GM23338 (cell line): ENCODE results near the gene RINL. TPM values are rescaled to one million over a fixed set of nuclear protein-coding genes. Genes with fewer than 3 reads are reported as not detected.

ENCODE experiments used
- ATAC-seq: fragments of 200-7000 bp; cut with Tn5 transposase; 3 replicates; pipeline ENCODE4 v1.9.1; 2020
- DNase-seq: peaks from one replicate; pipeline ENCODE4 v3.0.0-alpha.2; 2015; ENCODE audit warnings: low spot score
- H2AFZ ChIP-seq: fragments of 200-600 bp; sonication (generic); 2 replicates; pipeline ENCODE4 v1.8.0; 2016; ENCODE audit warnings: antibody characterized with exemption, mild to moderate bottlenecking, moderate library complexity
- H3F3A ChIP-seq: fragments of 200-600 bp; sonication (generic); replicated peaks from 2 replicates; pipeline ENCODE4 v1.8.0; 2017; ENCODE audit warnings: antibody characterized with exemption, mixed run types, low read depth
- H3K27ac ChIP-seq: fragments of 200-600 bp; sonication (generic); 2 replicates; pipeline ENCODE4 v1.6.1; 2016; ENCODE audit warnings: low read depth
- H3K27me3 ChIP-seq: fragments of 200-600 bp; sonication (generic); 2 replicates; pipeline ENCODE4 v1.8.0; 2016; ENCODE audit warnings: mild to moderate bottlenecking, mixed run types, moderate library complexity; ENCODE audit not compliant: insufficient read depth
- H3K36me3 ChIP-seq: fragments of 200-600 bp; sonication (generic); 2 replicates; pipeline ENCODE4 v1.8.0; 2016; ENCODE audit warnings: mild to moderate bottlenecking; ENCODE audit not compliant: insufficient read depth
- H3K4me1 ChIP-seq: fragments of 200-600 bp; sonication (generic); 2 replicates; pipeline ENCODE4 v1.8.0; 2016; ENCODE audit warnings: mild to moderate bottlenecking, moderate library complexity; ENCODE audit not compliant: insufficient read depth
- H3K4me2 ChIP-seq: fragments of 200-600 bp; sonication (generic); 2 replicates; pipeline ENCODE4 v1.7.1; 2017; ENCODE audit warnings: mixed run types
- H3K4me3 ChIP-seq: fragments of 200-600 bp; sonication (generic); 2 replicates; pipeline ENCODE4 v1.6.1; 2016; ENCODE audit warnings: mixed run types
- H3K79me2 ChIP-seq: fragments of 200-600 bp; sonication (generic); replicated peaks from 2 replicates; pipeline ENCODE4 v1.8.0; 2017; ENCODE audit warnings: mild to moderate bottlenecking; ENCODE audit not compliant: insufficient read depth
- H3K9me2 ChIP-seq: fragments of 200-600 bp; sonication (generic); 2 replicates; pipeline ENCODE4 v1.8.0; 2017; ENCODE audit not compliant: insufficient read depth
- H4K20me1 ChIP-seq: fragments of 200-600 bp; sonication (generic); replicated peaks from 2 replicates; pipeline ENCODE4 v1.8.0; 2017; ENCODE audit warnings: mild to moderate bottlenecking; ENCODE audit not compliant: insufficient read depth
- H3K27ac Mint-ChIP-seq: 2 replicates; pipeline ENCODE4 v1.8.0; 2020; ENCODE audit warnings: inconsistent platforms, mild to moderate bottlenecking, moderate library complexity, mixed read lengths
- H3K27me3 Mint-ChIP-seq: 3 replicates; pipeline ENCODE4 v1.8.0; 2022; ENCODE audit warnings: low read depth, mild to moderate bottlenecking, moderate library complexity, mixed read lengths, inconsistent platforms; ENCODE audit not compliant: insufficient read depth, poor library complexity
- H3K36me3 Mint-ChIP-seq: 3 replicates; pipeline ENCODE4 v1.8.0; 2021; ENCODE audit warnings: low read depth, mild to moderate bottlenecking, inconsistent platforms, moderate library complexity, mixed read lengths
- H3K4me1 Mint-ChIP-seq: 3 replicates; pipeline ENCODE4 v1.8.0; 2020; ENCODE audit warnings: mild to moderate bottlenecking, inconsistent platforms, mixed read lengths
- H3K4me3 Mint-ChIP-seq: 3 replicates; pipeline ENCODE4 v1.8.0; 2021; ENCODE audit warnings: moderate library complexity, mild to moderate bottlenecking, inconsistent platforms, mixed read lengths
- H3K9me3 Mint-ChIP-seq: 3 replicates; pipeline ENCODE4 v1.8.0; 2020; ENCODE audit warnings: moderate library complexity, mild to moderate bottlenecking, inconsistent platforms, mixed read lengths
- CREB1 ChIP-seq: fragments of 250-450 bp; sonication (Bioruptor Pico); IDR thresholded peaks from 2 replicates; pipeline ENCODE4 v1.5.0; 2020; ENCODE audit warnings: low read depth, mild to moderate bottlenecking, moderate library complexity
- EZH2phosphoT487 ChIP-seq: fragments of 200-600 bp; sonication (generic); IDR thresholded peaks from one replicate; pipeline ENCODE4 v1.8.1; 2018; ENCODE audit warnings: antibody characterized with exemption; ENCODE audit not compliant: unreplicated experiment
- JUNB ChIP-seq: IDR thresholded peaks from one replicate; pipeline ENCODE4 v1.6.1; 2016; ENCODE audit warnings: antibody characterized with exemption; ENCODE audit not compliant: unreplicated experiment
- NANOG ChIP-seq: IDR thresholded peaks from 2 replicates; pipeline ENCODE4 v1.6.1; 2016; ENCODE audit warnings: antibody characterized with exemption, borderline replicate concordance
- POLR2AphosphoS5 ChIP-seq: IDR thresholded peaks from 2 replicates; pipeline ENCODE4 v1.6.1; 2016; ENCODE audit warnings: antibody characterized with exemption, low read depth
- STAT1 ChIP-seq: IDR thresholded peaks from one replicate; pipeline ENCODE4 v1.6.1; 2016; ENCODE audit warnings: antibody characterized with exemption; ENCODE audit not compliant: unreplicated experiment
- ZNF331 ChIP-seq: fragments of 250-450 bp; sonication (Bioruptor Pico); IDR thresholded peaks from 2 replicates; pipeline ENCODE4 v1.5.0; 2020; ENCODE audit warnings: low read depth, mild to moderate bottlenecking, moderate library complexity
- polyA plus RNA-seq: library from polyadenylated mRNA; unstranded; fragments of >200 nt; fragmentation: Nextera tagmentation; extraction: Ambion mirVana; gene quantifications from 2 replicates; pipeline ENCODE4 v1.2.1, GENCODE V29; 2016
- total RNA-seq: library from RNA; depleted of rRNA; stranded (reverse); fragments of >200 nt; shearing (Covaris generic); gene quantifications from 2 replicates; pipeline ENCODE4 v1.2.3, GENCODE V29; 2014
- TF ChIP-seq, protein P1 (sequence below): fragments of 250-450 bp; sonication (Bioruptor Pico); IDR thresholded peaks from 2 replicates; pipeline ENCODE4 v1.5.0; 2020; ENCODE audit warnings: mild to moderate bottlenecking, moderate library complexity
- TF ChIP-seq, protein P2 (sequence below): IDR thresholded peaks from one replicate; pipeline ENCODE4 v1.6.1; 2018; ENCODE audit warnings: antibody characterized with exemption; ENCODE audit not compliant: unreplicated experiment

Gene RINL
- total and polyA plus RNA-seq, 2 experiments from 2014 or later = 11.2 to 21.4 TPM

DNA sequence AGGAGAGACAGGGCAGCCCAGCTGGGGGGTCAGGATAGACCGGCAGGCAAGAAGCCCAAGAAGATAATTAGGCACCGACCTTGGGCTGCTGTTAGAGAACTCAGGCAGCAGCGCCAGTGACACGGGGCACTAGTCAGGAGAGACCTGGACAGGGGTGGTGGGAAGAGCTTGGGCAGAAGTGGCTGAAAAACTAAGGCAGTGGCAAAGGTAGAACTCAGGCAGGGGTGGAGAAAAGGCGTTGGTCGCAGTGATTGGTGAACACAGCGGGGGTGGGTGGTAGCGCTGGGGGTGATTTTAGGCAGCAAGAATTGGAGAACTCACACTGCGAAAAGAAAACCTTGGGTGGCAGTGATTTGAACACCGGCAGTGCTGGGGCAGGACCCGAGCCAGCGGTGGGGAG, 29.6 kb upstream of the RINL start:
- TF ChIP-seq ZNF331 (CRISPR knock-in tag) = no peak
- TF ChIP-seq NANOG = no peak
- TF ChIP-seq STAT1 = no peak
- TF ChIP-seq, protein P1, sequence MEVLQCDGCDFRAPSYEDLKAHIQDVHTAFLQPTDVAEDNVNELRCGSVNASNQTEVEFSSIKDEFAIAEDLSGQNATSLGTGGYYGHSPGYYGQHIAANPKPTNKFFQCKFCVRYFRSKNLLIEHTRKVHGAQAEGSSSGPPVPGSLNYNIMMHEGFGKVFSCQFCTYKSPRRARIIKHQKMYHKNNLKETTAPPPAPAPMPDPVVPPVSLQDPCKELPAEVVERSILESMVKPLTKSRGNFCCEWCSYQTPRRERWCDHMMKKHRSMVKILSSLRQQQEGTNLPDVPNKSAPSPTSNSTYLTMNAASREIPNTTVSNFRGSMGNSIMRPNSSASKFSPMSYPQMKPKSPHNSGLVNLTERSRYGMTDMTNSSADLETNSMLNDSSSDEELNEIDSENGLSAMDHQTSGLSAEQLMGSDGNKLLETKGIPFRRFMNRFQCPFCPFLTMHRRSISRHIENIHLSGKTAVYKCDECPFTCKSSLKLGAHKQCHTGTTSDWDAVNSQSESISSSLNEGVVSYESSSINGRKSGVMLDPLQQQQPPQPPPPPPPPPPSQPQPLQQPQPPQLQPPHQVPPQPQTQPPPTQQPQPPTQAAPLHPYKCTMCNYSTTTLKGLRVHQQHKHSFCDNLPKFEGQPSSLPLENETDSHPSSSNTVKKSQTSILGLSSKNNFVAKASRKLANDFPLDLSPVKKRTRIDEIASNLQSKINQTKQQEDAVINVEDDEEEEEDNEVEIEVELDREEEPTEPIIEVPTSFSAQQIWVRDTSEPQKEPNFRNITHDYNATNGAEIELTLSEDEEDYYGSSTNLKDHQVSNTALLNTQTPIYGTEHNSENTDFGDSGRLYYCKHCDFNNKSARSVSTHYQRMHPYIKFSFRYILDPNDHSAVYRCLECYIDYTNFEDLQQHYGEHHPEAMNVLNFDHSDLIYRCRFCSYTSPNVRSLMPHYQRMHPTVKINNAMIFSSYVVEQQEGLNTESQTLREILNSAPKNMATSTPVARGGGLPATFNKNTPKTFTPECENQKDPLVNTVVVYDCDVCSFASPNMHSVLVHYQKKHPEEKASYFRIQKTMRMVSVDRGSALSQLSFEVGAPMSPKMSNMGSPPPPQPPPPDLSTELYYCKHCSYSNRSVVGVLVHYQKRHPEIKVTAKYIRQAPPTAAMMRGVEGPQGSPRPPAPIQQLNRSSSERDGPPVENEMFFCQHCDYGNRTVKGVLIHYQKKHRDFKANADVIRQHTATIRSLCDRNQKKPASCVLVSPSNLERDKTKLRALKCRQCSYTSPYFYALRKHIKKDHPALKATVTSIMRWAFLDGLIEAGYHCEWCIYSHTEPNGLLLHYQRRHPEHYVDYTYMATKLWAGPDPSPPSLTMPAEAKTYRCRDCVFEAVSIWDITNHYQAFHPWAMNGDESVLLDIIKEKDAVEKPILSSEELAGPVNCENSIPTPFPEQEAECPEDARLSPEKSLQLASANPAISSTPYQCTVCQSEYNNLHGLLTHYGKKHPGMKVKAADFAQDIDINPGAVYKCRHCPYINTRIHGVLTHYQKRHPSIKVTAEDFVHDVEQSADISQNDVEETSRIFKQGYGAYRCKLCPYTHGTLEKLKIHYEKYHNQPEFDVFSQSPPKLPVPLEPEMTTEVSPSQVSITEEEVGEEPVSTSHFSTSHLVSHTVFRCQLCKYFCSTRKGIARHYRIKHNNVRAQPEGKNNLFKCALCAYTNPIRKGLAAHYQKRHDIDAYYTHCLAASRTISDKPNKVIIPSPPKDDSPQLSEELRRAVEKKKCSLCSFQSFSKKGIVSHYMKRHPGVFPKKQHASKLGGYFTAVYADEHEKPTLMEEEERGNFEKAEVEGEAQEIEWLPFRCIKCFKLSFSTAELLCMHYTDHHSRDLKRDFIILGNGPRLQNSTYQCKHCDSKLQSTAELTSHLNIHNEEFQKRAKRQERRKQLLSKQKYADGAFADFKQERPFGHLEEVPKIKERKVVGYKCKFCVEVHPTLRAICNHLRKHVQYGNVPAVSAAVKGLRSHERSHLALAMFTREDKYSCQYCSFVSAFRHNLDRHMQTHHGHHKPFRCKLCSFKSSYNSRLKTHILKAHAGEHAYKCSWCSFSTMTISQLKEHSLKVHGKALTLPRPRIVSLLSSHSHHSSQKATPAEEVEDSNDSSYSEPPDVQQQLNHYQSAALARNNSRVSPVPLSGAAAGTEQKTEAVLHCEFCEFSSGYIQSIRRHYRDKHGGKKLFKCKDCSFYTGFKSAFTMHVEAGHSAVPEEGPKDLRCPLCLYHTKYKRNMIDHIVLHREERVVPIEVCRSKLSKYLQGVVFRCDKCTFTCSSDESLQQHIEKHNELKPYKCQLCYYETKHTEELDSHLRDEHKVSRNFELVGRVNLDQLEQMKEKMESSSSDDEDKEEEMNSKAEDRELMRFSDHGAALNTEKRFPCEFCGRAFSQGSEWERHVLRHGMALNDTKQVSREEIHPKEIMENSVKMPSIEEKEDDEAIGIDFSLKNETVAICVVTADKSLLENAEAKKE (CRISPR knock-in tag) = no peak
- H4K20me1 ChIP-seq = no peaks in the 10 kb centered on the region
- no peaks in the 10 kb centered on the region for H3K9me2 ChIP-seq
- Mint-ChIP-seq H3K9me3 (no peaks in the 10 kb centered on the region), H3K27ac (no peak overlapping the region), H3K27me3 (peaks cover 8% of the 10 kb centered on the region), H3K4me3 (no peak overlapping the region; the same call in 2 of the 3 replicates), H3K4me1 (peaks cover 6% of the 10 kb centered on the region; the same call in 2 of the 3 replicates), H3K36me3 (peaks cover 27% of the 10 kb centered on the region)
- peaks cover 5% of the 10 kb centered on the region for H3K4me1 ChIP-seq
- no peak overlapping the region for H2AFZ ChIP-seq
- no peak for DNase-seq
- ATAC-seq = no peak
- no peak overlapping the region for H3K4me3 ChIP-seq
- no peaks in the 10 kb centered on the region for H3F3A ChIP-seq
- peaks cover 1% of the 10 kb centered on the region; the same call in 1 of the 2 replicates for H3K79me2 ChIP-seq
- no peaks in the 10 kb centered on the region; the same call in 1 of the 2 replicates for H3K36me3 ChIP-seq
- H3K27ac ChIP-seq = no peak overlapping the region
- H3K4me2 ChIP-seq = no peak overlapping the region
- H3K27me3 ChIP-seq = 0 out of 2 replicates have a peak, but pooled peaks cover 4% of the 10 kb centered on the region

DNA sequence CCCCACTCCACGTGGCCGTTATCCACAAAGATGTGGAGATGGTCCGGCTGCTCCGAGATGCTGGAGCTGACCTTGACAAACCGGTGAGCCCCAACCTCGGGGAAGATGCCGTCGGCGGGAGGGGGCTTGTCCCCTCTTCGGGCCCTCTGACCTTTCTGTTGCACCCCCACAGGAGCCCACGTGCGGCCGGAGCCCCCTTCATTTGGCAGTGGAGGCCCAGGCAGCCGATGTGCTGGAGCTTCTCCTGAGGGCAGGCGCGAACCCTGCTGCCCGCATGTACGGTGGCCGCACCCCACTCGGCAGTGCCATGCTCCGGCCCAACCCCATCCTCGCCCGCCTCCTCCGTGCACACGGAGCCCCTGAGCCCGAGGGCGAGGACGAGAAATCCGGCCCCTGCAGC, 29.2 kb upstream of the RINL start:
- Histone ChIP-seq H3F3A (no peaks in the 10 kb centered on the region), H4K20me1 (no peaks in the 10 kb centered on the region), H3K4me1 (peaks cover 5% of the 10 kb centered on the region), H2AFZ (no peak overlapping the region), H3K79me2 (peaks cover 4% of the 10 kb centered on the region), H3K4me3 (no peak overlapping the region), H3K4me2 (no peak overlapping the region), H3K27ac (no peak overlapping the region), H3K27me3 (0 out of 2 replicates have a peak, but pooled peaks cover 1% of the 10 kb centered on the region), H3K36me3 (no peaks in the 10 kb centered on the region; the same call in 1 of the 2 replicates), H3K9me2 (no peaks in the 10 kb centered on the region)
- H3K36me3 Mint-ChIP-seq = peaks cover 27% of the 10 kb centered on the region
- no peak for ATAC-seq
- peaks cover 4% of the 10 kb centered on the region for H3K27me3 Mint-ChIP-seq
- no peaks in the 10 kb centered on the region for H3K9me3 Mint-ChIP-seq
- H3K27ac Mint-ChIP-seq = no peak overlapping the region
- DNase-seq = no peak
- no peak overlapping the region for H3K4me3 Mint-ChIP-seq
- H3K4me1 Mint-ChIP-seq = peaks cover 6% of the 10 kb centered on the region; the same call in 2 of the 3 replicates
- TF ChIP-seq, protein P2, sequence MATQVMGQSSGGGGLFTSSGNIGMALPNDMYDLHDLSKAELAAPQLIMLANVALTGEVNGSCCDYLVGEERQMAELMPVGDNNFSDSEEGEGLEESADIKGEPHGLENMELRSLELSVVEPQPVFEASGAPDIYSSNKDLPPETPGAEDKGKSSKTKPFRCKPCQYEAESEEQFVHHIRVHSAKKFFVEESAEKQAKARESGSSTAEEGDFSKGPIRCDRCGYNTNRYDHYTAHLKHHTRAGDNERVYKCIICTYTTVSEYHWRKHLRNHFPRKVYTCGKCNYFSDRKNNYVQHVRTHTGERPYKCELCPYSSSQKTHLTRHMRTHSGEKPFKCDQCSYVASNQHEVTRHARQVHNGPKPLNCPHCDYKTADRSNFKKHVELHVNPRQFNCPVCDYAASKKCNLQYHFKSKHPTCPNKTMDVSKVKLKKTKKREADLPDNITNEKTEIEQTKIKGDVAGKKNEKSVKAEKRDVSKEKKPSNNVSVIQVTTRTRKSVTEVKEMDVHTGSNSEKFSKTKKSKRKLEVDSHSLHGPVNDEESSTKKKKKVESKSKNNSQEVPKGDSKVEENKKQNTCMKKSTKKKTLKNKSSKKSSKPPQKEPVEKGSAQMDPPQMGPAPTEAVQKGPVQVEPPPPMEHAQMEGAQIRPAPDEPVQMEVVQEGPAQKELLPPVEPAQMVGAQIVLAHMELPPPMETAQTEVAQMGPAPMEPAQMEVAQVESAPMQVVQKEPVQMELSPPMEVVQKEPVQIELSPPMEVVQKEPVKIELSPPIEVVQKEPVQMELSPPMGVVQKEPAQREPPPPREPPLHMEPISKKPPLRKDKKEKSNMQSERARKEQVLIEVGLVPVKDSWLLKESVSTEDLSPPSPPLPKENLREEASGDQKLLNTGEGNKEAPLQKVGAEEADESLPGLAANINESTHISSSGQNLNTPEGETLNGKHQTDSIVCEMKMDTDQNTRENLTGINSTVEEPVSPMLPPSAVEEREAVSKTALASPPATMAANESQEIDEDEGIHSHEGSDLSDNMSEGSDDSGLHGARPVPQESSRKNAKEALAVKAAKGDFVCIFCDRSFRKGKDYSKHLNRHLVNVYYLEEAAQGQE = no peak
- TF ChIP-seq POLR2AphosphoS5 = no peak
- no peak for TF ChIP-seq JUNB
- TF ChIP-seq EZH2phosphoT487 = no peak
- no peak for TF ChIP-seq ZNF331 (CRISPR knock-in tag)
- no peak for TF ChIP-seq STAT1
- TF ChIP-seq CREB1 (CRISPR knock-in tag) = no peak
